HL-60 (cell line): ENCODE results near the gene PUM2.

Source experiments
- DNase-seq, 2 experiments: peaks; one replicate each; pipeline ENCODE4 v3.0.0-alpha.2; 2010 to 2020; ENCODE audit warnings: low read depth in 1 of 2, low spot score in 1 of 2
- H3K27ac ChIP-seq: fragments of 250-450 bp; sonication (Bioruptor Pico); replicated peaks from 2 replicates; pipeline ENCODE4 v1.5.1; 2020; ENCODE audit warnings: mild to moderate bottlenecking, moderate library complexity
- H3K27me3 ChIP-seq: fragments of 250-450 bp; sonication (Bioruptor Pico); 2 replicates; pipeline ENCODE4 v1.5.1; 2021; ENCODE audit warnings: mild to moderate bottlenecking, moderate library complexity; ENCODE audit not compliant: insufficient read depth, poor library complexity, severe bottlenecking
- H3K4me3 ChIP-seq: replicated peaks from 2 replicates; pipeline ENCODE4 v1.5.1; 2011; ENCODE audit warnings: mild to moderate bottlenecking, control low read depth, low read length; ENCODE audit not compliant: insufficient read depth
- CTCF ChIP-seq: IDR thresholded peaks from one replicate; pipeline ENCODE4 v1.5.1; 2011; ENCODE audit warnings: low read length, control low read depth, inconsistent platforms; ENCODE audit not compliant: insufficient read depth
- GABPA ChIP-seq: IDR thresholded peaks from 2 replicates; pipeline ENCODE4 v1.6.1; 2012; ENCODE audit warnings: low read depth
- POLR2AphosphoS5 ChIP-seq: IDR thresholded peaks from 2 replicates; pipeline ENCODE4 v1.6.1; 2012; ENCODE audit warnings: low read depth
- REST ChIP-seq: IDR thresholded peaks from 2 replicates; pipeline ENCODE4 v1.6.1; 2012; ENCODE audit warnings: low read depth; ENCODE audit not compliant: insufficient replicate concordance
- SPI1 ChIP-seq: IDR thresholded peaks from 2 replicates; pipeline ENCODE4 v1.6.1; 2012; ENCODE audit warnings: low read depth, mild to moderate bottlenecking, borderline replicate concordance

Gene PUM2

GRCh38 chr2:20371323-20372025, 20.8 kb upstream of the PUM2 start:
- no peak for TF ChIP-seq GABPA
- TF ChIP-seq REST = no peak
- no peak for TF ChIP-seq POLR2AphosphoS5
- TF ChIP-seq CTCF = no peak
- no peak for TF ChIP-seq SPI1
- no peak overlapping the region for H3K27ac ChIP-seq

GRCh38 chr2:20370191-20370590, 19.5 kb upstream of the PUM2 start:
- H3K27me3 ChIP-seq = no peaks in the 10 kb centered on the region
- H3K27ac ChIP-seq = no peak overlapping the region
- no peak overlapping the region for H3K4me3 ChIP-seq
- DNase-seq = no peak
- TF ChIP-seq REST (no peak), SPI1 (no peak), CTCF (no peak), POLR2AphosphoS5 (no peak), GABPA (no peak)

More at GRCh38 chr2:20371323-20372025, 20.8 kb upstream of the PUM2 start:
- Histone ChIP-seq H3K4me3 (no peak overlapping the region), H3K27me3 (no peaks in the 10 kb centered on the region)
- no peak for DNase-seq

- no peak overlapping the region for H3K4me3 ChIP-seq
- H3K27ac ChIP-seq = no peak overlapping the region
- no peak for DNase-seq
- no peaks in the 10 kb centered on the region for H3K27me3 ChIP-seq
- TF ChIP-seq GABPA = no peak
- TF ChIP-seq CTCF = no peak
- no peak for TF ChIP-seq SPI1
- no peak for TF ChIP-seq POLR2AphosphoS5
- no peak for TF ChIP-seq REST
Measured at GRCh38 chr2:20369366-20369765, 18.7 kb upstream of the PUM2 start.
